Activated CD8-positive, alpha-beta T cell treated with anti-CD3 and anti-CD28 coated beads for 36 hours (primary cell): Measurements from ENCODE around the gene SEMA4A. TPM values are rescaled to one million over a fixed set of nuclear protein-coding genes. Genes with fewer than 3 reads are reported as not detected.

Experiments
- ATAC-seq: fragments of 200-7000 bp; cut with Tn5 transposase; one replicate; pipeline ENCODE4 v1.10.0; 2021; ENCODE audit warnings: mild to moderate bottlenecking, moderate library complexity
- CTCF ChIA-PET: fragments of 350-600 bp; sonication (Branson Sonifier 250); formaldehyde crosslinking; loops from one replicate; lab custom pipeline; 2021; ENCODE audit warnings: antibody characterized with exemption; lab: Charles Lee
- POLR2A ChIA-PET: fragments of 350-600 bp; sonication (Branson Sonifier 250); formaldehyde crosslinking; loops from one replicate; lab custom pipeline; 2021; ENCODE audit warnings: antibody characterized with exemption; lab: Charles Lee
- DNase-seq: peaks from one replicate; pipeline ENCODE4 v3.0.0-alpha.2; 2020
- H3K27ac Mint-ChIP-seq: one replicate; pipeline ENCODE4 v1.8.0; 2021; ENCODE audit warnings: mild to moderate bottlenecking, mixed read lengths
- H3K27me3 Mint-ChIP-seq: one replicate; pipeline ENCODE4 v1.8.0; 2021; ENCODE audit warnings: mixed read lengths
- H3K36me3 Mint-ChIP-seq: one replicate; pipeline ENCODE4 v1.8.0; 2021; ENCODE audit warnings: low read depth, mixed read lengths
- H3K4me1 Mint-ChIP-seq: one replicate; pipeline ENCODE4 v1.8.0; 2021; ENCODE audit warnings: low read depth, mixed read lengths
- H3K4me3 Mint-ChIP-seq: one replicate; pipeline ENCODE4 v1.8.0; 2021; ENCODE audit warnings: mild to moderate bottlenecking, moderate library complexity, mixed read lengths
- H3K9me3 Mint-ChIP-seq: one replicate; pipeline ENCODE4 v1.8.0; 2021; ENCODE audit warnings: mixed read lengths
- intact Hi-C: fragments of 100-400 bp; cut with micrococcal nuclease; formaldehyde crosslinking; loops from one replicate; pipeline ENCODE4 v1.10.0; 2022
- total RNA-seq, 2 experiments: library from RNA; stranded (reverse); gene quantifications; one replicate each; pipeline ENCODE4 v1.2.3, GENCODE V29; 2021
- TF ChIP-seq, protein P1 (sequence below): fragments of 200-600 bp; IDR thresholded peaks from one replicate; pipeline ENCODE4 v1.8.0; 2022; ENCODE audit warnings: antibody characterized with exemption, mild to moderate bottlenecking

The SEMA4A gene
- total RNA-seq, 2 experiments from 2014 or later = 23.8 to 24.7 TPM

DNA sequence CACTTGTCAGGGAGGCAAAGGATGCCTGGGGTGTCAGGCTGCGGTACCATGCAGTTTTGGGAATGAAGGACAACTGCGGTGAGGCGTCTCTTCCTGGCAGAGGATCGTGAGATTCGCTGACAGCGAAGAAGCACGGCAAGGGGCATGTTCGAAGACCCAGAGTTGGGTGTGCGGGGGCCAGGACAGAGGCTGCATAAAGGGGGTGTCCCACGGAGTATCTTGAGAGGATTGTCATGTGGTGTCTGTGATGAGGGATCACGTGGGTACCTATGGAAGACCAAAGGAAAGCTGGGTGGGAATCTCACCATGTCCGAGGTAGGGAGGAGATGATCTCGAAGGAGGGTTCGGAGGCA is 40.9 kb downstream of the SEMA4A start:
- POLR2A ChIA-PET = interaction anchor here (0.6 to 12.8 kb wide), 10 partner anchors 9 to 217 kb away, joined by 3 to 177 read pairs (median 4); partner anchors contain the start of genes CCT3, PMF1 and TSACC
- intact Hi-C loops = no loop called here
- TF ChIP-seq, protein P1, sequence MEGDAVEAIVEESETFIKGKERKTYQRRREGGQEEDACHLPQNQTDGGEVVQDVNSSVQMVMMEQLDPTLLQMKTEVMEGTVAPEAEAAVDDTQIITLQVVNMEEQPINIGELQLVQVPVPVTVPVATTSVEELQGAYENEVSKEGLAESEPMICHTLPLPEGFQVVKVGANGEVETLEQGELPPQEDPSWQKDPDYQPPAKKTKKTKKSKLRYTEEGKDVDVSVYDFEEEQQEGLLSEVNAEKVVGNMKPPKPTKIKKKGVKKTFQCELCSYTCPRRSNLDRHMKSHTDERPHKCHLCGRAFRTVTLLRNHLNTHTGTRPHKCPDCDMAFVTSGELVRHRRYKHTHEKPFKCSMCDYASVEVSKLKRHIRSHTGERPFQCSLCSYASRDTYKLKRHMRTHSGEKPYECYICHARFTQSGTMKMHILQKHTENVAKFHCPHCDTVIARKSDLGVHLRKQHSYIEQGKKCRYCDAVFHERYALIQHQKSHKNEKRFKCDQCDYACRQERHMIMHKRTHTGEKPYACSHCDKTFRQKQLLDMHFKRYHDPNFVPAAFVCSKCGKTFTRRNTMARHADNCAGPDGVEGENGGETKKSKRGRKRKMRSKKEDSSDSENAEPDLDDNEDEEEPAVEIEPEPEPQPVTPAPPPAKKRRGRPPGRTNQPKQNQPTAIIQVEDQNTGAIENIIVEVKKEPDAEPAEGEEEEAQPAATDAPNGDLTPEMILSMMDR = no peak
- ATAC-seq (no peak), DNase-seq (peak; percentile 23)
- Mint-ChIP-seq H3K4me3 (no peak overlapping the region), H3K9me3 (peaks cover 1% of the 10 kb centered on the region), H3K27me3 (no peaks in the 10 kb centered on the region), H3K36me3 (peaks cover 43% of the 10 kb centered on the region), H3K4me1 (peaks cover 63% of the 10 kb centered on the region), H3K27ac (peak overlapping the region; percentile 97)
- CTCF ChIA-PET = interaction anchor here (0.9 to 2.4 kb wide), 8 partner anchors 19 to 128 kb away, joined by 3 to 16 read pairs (median 4); partner anchors contain the start of gene PMF1

DNA sequence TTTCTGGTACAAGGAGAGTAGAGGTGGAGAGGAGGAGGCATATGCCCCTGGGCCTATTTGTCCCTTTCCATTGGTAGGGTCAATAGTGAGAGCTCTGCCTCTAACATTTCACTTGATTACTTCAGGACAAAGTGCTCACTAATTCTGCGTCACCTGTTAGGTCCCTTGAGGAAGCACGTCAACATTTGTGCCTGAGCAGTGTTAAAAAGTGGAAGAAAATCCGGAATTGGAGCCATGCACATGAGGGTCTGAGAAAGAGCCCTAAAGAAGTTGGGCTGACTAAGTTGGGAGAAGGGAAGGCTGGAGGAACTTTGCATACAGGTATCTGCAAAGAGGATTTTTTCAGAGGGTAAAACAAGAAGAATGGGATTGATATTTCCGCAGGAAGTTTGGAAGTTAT is 42.5 kb downstream of the SEMA4A start:
- Mint-ChIP-seq H3K27me3 (no peaks in the 10 kb centered on the region), H3K4me1 (peaks cover 77% of the 10 kb centered on the region), H3K36me3 (peaks cover 56% of the 10 kb centered on the region), H3K9me3 (no peaks in the 10 kb centered on the region), H3K27ac (no peak overlapping the region), H3K4me3 (no peak overlapping the region)
- CTCF ChIA-PET = interaction anchor here (1.5 to 4.7 kb wide), 2 partner anchors 29 to 99 kb away, joined by 3 to 57 read pairs; no protein-coding TSS in a partner anchor
- no peak for ATAC-seq
- intact Hi-C loops = no loop called here
- no peak for DNase-seq
- TF ChIP-seq, protein P1 = no peak
- POLR2A ChIA-PET = interaction anchor here (1.4 to 12.8 kb wide), 3 partner anchors 16 to 35 kb away, joined by 3 to 177 read pairs (median 4); partner anchors contain the start of gene PMF1

DNA sequence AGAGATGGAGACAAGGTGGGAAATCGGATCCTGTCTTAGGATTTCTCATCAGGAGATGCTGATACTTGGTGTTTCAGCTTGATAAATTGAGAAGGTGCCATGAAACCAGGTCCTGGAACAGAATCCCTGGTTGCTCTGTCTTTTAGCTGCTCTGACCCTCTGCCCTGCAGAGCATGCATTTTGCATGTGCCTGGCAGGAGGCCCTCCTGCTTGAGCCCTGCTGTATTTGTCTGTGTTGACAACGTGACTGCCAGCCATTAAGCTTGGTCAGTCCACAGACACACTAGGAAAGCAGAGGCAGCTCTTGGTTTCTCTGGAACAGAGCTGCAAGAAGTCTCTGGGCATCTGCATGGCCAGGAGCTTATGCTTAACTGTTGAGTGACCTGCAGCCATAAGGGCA is 43.1 kb downstream of the SEMA4A start:
- ChIA-PET POLR2A (interaction anchor here (0.9 to 12.8 kb wide), 4 partner anchors 9 to 79 kb away, joined by 3 to 177 read pairs (median 34); partner anchors contain the start of gene PMF1), CTCF (interaction anchor here (1.7 to 4.7 kb wide), 3 partner anchors 16 to 50 kb away, joined by 6 to 57 read pairs (median 7); partner anchors contain the start of gene PMF1)
- Mint-ChIP-seq H3K36me3 (peaks cover 56% of the 10 kb centered on the region), H3K27me3 (no peaks in the 10 kb centered on the region), H3K4me3 (no peak overlapping the region), H3K9me3 (no peaks in the 10 kb centered on the region), H3K27ac (no peak overlapping the region), H3K4me1 (peaks cover 77% of the 10 kb centered on the region)
- TF ChIP-seq, protein P1 = no peak
- DNase-seq = no peak
- ATAC-seq = no peak
- intact Hi-C loops = no loop called here

DNA sequence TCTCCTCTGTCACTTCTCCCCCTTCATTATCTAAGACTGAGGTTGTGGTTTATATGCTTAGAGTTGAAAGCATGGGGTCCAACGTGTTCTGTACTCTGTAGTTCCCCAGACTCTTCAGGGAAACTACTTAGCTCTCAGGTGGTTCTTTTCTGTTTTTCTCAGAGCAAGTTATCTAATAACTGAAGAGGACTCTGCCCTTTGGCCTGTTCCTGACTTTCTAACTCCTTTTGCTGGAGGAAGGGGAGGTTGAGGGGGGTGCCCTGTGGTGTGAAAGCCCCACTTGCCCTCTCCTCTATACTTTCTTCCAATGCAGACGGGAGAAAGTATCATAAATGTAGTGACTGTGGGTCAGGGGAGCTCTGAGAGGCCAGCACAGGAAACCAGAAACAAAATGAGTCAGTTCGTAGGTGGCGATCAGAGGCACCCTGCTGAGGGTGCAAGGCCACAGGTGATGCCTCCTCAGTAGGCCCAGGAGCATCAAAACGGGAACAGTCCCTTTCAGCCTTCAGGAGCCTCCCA is 45.5 kb downstream of the SEMA4A start:
- no peak overlapping the region for H3K4me3 Mint-ChIP-seq
- H3K9me3 Mint-ChIP-seq = no peaks in the 10 kb centered on the region
- intact Hi-C loops = no loop called here
- ChIA-PET POLR2A (interaction anchor here (0.8 to 12.8 kb wide), 12 partner anchors 13 to 85 kb away, joined by 3 to 177 read pairs (median 4); partner anchors contain the start of genes PMF1 and TMEM79), CTCF (interaction anchor here (0.7 to 4.7 kb wide), 11 partner anchors 11 to 187 kb away, joined by 3 to 57 read pairs (median 5); partner anchors contain the start of gene PMF1)
- DNase-seq (peak; percentile 72), ATAC-seq (peak; percentile 81)
- peaks cover 55% of the 10 kb centered on the region for H3K36me3 Mint-ChIP-seq
- TF ChIP-seq, protein P1 = no peak
- H3K27ac Mint-ChIP-seq = no peak overlapping the region
- no peaks in the 10 kb centered on the region for H3K27me3 Mint-ChIP-seq
- peaks cover 60% of the 10 kb centered on the region for H3K4me1 Mint-ChIP-seq

DNA sequence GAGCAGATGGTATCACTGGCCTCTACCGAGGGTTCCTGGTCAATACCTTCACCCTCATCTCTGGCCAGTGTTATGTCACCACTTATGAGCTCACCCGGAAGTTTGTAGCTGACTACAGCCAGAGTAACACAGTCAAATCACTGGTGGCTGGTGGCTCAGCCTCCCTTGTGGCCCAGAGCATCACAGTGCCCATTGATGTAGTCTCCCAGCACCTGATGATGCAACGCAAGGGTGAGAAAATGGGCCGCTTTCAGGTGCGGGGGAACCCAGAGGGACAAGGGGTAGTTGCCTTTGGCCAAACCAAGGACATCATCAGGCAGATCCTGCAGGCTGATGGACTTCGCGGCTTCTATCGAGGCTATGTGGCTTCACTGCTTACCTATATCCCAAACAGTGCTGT is 46.7 kb downstream of the SEMA4A start:
- intact Hi-C loops = no loop called here
- peaks cover 48% of the 10 kb centered on the region for H3K36me3 Mint-ChIP-seq
- no peaks in the 10 kb centered on the region for H3K27me3 Mint-ChIP-seq
- DNase-seq (peak; percentile 20), ATAC-seq (no peak)
- ChIA-PET POLR2A (interaction anchor here (0.6 to 12.8 kb wide), 5 partner anchors 12 to 80 kb away, joined by 4 to 177 read pairs (median 6); partner anchors contain the start of gene PMF1), CTCF (interaction anchor here (2.0 to 4.7 kb wide), 5 partner anchors 10 to 103 kb away, joined by 6 to 57 read pairs (median 12); partner anchors contain the start of gene PMF1)
- no peak overlapping the region for H3K27ac Mint-ChIP-seq
- TF ChIP-seq, protein P1 = no peak
- peaks cover 57% of the 10 kb centered on the region for H3K4me1 Mint-ChIP-seq
- H3K9me3 Mint-ChIP-seq = no peaks in the 10 kb centered on the region
- H3K4me3 Mint-ChIP-seq = no peak overlapping the region
